Suppressor macrophage (primary cell): ENCODE measurements around the gene C19orf67.
"Not testable (repeated sequence)": the region's sequence is repeated elsewhere in the genome, so short reads cannot be mapped to it uniquely, and the experiment has no call there.

Source experiments
- DNase-seq, 4 experiments: peaks; one replicate each; pipeline ENCODE4 v3.0.0-alpha.2; 2020 to 2022

Gene C19orf67

DNA sequence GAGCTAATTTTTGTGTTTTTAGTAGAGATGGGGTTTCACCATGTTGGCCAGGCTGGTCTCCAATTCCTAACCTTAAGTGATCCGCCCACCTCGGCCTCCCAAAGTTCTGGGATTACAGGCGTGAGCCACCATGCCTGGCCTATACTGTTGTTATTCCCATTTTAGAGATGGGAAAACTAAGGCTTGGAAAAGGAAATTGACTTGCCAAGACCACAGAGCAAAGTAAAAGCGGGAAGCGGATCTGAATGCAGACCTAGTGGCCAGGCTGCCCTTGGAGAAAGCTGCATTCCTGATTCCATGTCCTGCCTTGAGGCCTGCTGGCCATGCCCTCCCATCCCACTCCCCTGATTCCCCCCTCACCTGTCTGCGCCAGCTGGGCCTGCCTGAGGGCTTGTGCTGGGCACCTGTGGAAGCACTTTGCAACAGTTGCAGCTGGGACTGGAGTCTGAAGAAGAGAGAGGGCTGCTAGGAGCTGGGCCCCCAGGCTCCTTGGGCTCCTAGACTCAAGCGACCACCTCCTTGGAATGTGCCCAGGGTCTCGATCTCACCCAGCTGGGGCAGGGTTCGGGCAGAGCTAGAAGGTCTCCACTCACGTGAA, 29.4 kb downstream of the C19orf67 start:
- no peak for DNase-seq

DNA sequence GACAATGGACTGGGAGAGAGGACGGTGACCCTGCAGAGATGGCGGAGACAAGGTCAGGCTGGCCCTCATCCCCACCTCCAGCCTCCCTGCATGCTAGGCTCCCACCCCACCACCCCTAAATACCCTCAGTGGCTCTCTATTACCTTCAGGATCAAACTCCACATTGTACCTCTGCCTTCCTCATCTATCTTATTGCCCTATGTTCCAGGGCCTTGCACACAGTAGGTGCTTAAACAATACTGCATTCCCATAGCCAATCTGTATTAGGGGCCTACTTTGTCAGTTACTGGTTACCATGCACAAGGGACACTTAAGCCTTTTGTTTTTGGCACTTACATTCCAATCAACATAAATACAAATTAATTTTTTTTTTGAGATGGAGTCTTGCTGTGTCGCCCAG, 30.2 kb downstream of the C19orf67 start:
- DNase-seq, result no peak

DNA sequence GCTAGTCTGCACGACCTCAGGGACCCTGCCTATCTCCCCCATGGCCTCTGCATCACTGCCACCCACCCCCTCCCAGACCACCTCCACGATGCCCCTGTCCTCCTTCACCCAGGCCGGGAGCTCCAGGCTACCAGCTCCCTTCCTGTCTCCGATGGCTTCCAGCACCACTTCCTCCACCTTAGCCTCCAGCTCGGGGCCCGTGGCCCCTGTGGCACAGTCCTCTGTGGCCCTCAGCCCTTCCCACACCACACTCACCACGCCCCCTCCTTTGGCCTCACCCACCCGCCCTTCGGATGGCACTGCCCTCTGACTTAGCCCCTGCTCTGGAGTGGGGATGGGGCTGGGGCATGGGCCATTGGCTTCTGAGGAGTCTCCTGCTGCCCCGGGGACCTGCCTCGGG, 30.9 kb downstream of the C19orf67 start:
- no peak for DNase-seq

DNA sequence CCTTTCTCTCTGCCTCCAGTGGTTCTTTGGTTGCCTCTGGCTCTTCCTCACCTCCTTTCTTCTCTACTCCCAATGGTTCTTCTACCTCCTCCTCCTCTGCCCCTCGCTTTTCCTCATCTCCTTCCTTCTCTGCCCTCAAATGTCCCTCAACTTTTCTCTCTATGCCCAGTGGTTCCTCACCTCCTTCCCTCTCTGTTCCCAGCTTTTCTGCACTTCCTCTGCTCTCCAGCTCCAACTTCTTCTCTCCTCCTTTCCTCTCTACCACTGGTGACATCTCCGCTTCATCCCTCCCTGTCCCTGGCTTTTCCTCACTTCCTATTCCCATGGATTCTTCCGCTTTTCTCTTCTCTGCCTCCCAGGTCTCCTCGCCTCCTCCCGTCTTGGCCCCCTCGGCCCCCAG, 31.5 kb downstream of the C19orf67 start:
- no peak for DNase-seq

DNA sequence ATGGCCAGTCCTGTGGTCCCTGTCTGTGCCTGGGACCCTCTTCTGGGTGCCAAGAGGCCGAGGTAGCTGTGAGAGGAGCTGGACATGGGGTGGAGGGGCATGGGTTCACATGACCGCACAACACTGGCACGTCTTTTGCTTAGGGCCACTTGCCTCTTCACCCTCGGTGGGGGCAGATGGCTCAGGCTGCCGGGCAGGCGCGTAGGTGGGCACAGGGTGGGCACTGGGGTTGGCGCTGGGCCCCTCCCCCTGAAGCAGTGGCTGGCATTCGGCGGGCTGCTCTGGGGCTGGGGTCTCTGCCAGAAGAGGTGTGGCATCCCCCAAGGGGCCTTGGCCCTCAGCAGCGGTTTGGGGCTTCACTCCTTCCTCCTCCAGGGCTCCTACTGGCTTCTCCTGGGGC, 32.1 kb downstream of the C19orf67 start:
- DNase-seq, result no peak

DNA sequence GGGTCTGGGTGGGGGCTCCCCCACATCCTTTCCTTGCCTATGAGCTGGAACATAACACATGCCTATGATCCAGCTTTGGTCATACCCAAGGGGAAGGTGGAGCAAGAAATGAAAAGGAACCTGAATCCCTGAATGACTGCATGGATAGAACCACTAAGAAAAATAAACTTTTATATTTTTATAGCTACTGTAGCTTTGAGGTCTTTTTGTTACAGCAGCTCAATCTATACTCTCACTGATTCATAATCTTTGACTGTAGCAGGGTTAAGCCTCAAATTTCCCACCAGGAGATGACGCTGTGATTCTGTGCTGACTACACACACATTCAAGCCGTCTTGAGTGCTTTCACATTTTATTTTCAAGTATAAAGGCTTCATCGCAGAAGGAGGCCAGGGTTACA, 32.6 kb downstream of the C19orf67 start:
- DNase-seq, result no peak

DNA sequence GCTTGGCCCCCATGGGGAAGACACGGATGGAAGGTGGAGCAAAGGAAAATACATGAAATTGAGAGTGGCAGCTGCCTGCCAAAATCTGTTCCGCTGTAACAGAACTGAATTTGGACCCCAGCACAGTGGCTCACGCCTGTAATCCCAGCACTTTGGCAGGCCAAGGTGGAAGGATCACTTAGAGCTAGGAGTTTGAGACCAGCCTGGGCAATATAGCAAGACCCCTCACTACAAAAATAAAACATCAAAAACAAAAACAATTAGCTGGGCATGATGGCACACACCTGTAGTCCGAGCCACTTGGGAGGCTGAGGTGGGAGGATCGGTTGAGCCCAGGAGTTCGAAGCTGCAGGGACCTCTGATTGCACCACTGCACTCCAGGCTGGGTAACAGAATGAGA, 33.1 kb downstream of the C19orf67 start:
- DNase-seq, result no peak

DNA sequence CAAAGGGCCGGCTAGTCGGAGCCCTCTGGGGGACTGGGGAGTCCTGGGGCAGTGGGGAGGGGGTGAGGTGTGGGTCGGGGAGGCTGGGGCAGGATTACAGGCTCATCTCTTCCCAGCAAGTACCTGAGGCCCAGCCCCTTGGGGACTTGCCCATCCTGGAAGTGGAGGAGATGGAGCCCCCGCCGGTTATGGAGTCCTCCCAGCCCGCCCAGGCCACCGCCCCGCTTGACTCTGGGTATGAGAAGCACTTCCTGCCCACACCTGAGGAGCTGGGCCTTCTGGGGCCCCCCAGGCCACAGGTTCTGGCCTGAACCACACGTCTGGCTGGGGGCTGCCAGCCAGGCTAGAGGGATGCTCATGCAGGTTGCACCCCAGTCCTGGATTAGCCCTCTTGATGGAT, 33.6 kb downstream of the C19orf67 start:
- no peak for DNase-seq

DNA sequence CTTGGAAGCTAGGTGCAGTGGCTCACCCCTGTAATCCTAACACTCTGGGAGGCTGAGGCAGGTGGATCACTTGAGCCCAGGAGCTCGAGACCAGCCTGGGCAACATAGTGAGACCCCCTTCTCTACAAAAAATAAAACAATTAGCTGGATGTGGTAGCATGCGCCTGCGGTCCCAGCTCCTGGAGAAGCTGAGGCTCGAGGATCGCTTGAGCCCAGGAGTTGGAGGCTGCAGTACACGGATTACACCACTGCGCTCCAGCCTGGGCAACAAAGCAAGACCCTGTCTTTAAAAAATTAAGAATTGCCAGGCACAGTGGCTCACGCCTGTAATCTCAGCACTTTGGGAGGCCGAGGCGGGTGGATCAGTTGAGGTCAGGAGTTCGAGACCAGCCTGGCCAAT, 34.6 kb downstream of the C19orf67 start:
- not testable (repeated sequence) for DNase-seq

DNA sequence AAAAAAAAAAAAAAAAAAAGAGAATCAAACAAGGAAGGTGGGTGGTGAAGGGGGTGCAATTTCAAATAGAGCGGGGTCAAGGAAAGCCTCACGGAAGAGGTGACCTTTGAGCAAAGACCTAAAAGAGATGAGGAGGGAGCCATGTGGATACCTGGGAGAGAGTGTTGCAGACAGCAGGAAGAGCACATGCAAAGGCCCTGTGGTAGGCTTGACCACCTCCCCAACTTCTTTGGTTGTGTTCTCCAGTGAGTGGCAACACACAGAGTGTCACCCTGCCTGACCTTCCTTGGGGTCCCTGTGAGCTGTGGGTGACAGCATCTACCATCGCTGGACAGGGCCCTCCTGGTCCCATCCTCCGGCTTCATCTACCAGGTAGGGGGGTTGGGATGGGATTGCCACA, 35.1 kb downstream of the C19orf67 start:
- no peak for DNase-seq

DNA sequence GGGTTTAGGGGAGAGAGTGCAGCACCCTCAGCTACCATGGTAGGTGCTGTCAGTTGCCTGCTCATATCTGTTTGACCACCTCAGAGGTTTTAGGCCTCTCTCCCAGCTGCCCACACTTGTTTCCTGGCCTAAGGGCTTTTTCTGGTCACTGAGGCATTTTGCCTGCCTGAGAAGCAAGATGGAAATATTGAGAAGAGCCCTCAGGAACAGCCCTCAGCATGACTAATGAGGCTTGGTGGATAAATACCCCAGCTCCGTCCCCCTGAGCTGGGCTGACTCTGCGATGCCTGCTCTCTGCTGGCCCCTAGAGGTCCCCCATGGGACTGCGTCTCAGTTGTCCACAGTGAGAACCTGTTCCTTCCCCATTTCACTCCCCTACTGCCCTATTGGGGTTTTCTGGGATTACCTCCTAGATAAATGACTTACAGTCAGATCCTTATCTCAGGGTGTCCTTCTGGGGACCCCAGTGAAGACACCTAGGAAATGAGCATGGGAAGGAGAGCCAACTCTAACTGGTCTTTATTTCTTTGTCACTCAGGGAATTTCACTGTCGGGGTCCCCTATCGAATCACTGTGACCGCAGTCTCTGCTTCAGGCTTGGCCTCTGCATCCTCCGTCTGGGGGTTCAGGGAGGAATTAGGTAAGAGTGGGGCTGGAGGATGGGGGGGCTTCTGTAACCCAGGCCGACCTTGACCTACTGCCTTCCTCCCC, 37.0 kb downstream of the C19orf67 start:
- DNase-seq, result peak; percentile 78 to 86 (median 81)

DNA sequence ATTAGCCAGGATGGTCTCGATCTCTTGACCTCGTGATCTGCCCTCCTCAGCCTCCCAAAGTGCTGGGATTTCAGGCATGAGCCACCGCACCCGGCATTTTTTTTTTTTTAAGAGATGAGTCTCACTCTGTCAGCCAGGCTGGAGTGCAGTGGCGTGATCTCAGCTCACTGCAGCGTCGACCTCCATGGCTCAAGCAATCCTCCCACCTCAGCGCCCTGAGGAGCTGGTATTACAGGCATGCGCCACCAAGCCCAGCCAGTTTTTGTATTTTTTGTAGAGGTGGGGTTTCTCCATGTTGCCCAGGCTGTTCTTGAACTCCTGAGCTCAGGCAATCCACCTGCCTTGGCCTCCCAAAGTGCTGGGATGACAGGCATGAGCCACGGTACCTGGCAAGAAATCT, 37.7 kb downstream of the C19orf67 start:
- DNase-seq, result not testable (repeated sequence)

DNA sequence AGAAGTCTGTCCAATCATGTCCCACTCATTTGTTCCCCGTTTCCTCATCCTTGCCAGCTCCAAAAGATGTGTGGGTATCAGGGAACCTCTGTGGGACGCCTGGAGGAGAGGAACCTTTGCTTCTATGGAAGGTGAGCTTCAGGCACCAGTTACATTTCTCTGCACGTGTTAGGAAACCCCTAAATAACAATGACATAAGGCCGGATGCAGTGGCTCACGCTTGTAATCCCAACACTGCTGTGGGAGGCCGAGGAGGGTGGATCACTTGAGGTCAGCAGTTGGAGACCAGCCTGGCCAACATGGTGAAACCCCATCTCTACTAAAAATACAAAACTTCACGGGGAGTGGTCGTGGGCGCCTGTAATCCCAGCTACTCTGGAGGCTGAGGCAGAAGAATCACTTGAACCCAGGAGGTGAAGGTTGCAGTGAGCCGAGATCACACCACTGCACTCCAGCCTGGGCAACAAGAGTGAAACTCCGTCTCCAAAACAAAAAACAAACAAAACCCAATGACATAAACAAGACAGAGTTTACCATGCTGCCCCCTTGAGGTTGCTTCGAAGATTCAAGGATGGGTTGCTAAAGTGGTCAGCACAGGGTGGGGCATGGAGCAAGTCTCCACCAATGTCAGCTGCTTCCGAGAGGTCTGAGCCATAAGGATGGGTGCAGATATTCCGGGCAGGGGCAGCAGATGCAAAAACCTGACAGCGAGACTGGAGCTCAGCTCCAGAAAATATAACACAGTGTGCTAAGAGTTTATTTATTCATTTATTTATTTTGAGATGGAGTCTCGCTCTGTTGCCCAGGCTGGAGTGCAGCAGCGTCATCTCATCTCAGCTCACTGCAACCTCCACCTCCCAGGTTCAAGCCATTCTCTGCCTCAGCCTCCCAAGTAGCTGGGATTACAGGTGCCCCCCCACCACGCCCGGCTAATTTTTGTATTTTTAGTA, 42.6 kb downstream of the C19orf67 start:
- DNase-seq, result peak; percentile 74 to 80 (median 76)

DNA sequence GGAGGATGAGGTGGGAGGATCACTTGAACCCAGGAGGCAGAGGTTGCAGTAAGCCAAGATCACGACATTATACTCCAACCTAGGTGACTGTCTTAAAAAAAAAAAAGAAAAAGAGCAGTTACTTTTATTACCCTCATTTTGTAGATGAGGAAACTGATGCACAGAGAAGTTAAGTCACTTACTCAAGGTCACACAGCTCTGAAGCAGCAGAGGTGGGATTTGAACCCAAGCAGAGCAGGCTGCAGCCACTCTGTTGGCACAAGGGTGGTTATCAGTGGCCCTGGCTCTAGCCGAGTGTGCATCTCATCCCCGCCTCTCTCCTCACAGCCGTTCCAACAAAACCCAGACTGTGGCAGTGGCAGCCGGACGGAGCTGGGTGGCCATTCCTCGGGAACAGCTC, 46.4 kb downstream of the C19orf67 start:
- no peak for DNase-seq

DNA sequence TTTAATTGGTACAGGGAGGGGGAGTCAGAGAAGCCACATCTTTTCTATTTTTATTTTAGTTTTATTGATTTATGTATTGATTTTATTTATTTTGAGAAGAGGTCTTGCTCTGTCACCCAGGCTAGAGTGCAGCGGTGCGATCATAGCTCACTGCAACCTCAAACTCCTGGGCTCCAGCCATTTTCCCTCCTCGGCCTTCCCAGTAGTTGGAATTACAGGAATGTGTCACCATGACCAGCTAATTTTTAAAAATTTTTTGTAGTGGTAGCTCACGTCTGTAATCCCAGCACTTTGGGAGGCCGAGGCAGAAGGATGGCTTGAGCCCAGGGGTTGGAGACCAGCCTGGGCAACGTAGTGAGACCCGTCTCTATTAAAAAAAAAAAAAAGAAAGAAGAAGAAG, 49.9 kb downstream of the C19orf67 start:
- no peak for DNase-seq

DNA sequence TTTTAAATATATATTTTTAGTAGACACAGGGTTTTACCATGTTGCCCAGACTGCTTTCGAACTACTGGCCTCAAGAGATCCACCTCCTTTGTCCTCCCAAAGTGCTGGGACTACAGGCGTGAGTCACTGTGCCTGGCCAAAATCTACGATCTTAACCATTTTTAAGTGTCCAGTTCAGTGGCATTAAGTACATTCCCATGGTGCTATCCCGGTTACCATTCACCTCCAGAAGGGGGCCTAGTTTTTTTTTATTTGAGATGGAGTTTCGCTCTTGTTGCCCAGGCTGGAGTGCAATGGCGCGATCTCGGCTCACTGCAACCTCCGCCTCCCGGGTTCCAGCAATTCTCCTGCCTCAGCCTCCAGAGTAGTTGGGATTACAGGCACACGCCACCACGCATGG, 50.4 kb downstream of the C19orf67 start:
- DNase-seq, result not testable (repeated sequence)

DNA sequence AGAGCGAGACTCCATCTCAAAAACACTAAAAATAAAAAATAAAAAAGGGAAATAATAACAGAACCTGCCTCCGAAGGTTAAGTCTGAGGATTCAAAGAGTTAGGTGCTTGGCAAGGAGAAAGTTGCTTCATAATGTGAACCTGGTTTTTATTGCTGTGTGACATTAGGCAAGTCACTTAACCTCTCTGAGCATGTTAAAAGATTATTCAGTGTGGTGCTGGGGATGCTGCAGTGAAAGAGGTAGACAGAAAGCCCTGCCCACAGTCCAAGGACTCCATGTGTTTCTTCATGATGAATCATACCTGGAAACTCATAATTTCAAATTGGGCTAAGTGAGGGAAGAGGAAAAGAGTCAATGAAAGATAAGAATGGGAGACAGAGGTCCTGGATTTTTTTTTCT, 51.6 kb downstream of the C19orf67 start:
- no peak for DNase-seq

DNA sequence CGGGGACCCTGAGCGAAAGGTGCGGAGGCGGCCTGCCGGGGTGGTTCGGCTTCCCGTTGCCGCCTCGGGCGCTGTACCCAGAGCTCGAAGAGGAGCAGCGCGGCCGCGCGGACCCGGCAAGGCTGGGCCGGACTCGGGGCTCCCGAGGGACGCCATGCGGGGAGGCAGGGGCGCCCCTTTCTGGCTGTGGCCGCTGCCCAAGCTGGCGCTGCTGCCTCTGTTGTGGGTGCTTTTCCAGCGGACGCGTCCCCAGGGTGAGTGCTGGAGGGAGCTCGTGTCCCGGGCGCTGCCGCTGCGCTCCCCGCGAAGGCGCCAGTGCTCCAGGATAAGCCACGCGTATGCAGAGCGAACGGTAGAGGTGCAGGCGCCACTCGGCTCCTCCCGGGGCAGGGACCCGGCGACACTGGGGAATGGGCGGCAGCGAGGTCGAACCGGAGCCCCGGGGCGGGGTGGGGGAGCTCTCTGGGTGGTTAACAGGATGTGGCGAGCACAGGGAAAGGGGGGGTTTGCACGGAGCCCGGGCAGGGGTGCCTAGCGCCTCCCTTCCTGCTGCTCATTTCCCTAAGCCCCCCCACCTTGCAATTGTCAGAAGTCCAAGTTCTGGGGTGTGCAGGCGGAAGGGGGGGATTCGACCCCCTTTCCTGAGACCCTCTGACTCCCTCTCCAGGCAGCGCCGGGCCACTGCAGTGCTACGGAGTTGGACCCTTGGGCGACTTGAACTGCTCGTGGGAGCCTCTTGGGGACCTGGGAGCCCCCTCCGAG, 53.7 kb downstream of the C19orf67 start, which contains the start of gene IL27RA:
Gene IL27RA, plus strand, starts transcription at position 44 of the 762 bp plus-strand sequence. Its CDS starts 111 bp downstream, at position 155.
- DNase-seq, result peak; percentile 54 to 84 (median 68)
